Epithelial cell of esophagus (primary cell): ENCODE results near the gene PSKH1.

ENCODE experiments used
- DNase-seq: peaks from one replicate; pipeline ENCODE4 v3.0.0; 2010; ENCODE audit warnings: low read depth
- H3K4me3 ChIP-seq: 2 replicates; pipeline ENCODE4 v1.5.1; 2011; ENCODE audit warnings: mild to moderate bottlenecking, low read length, control low read depth
- TF ChIP-seq, protein P1 (sequence below): IDR thresholded peaks from 2 replicates; pipeline ENCODE4 v1.5.1; 2011; ENCODE audit warnings: low read depth, mild to moderate bottlenecking, low read length, control low read depth, inconsistent platforms; ENCODE audit not compliant: insufficient read depth; ENCODE audit errors: missing control alignments

The PSKH1 gene

DNA sequence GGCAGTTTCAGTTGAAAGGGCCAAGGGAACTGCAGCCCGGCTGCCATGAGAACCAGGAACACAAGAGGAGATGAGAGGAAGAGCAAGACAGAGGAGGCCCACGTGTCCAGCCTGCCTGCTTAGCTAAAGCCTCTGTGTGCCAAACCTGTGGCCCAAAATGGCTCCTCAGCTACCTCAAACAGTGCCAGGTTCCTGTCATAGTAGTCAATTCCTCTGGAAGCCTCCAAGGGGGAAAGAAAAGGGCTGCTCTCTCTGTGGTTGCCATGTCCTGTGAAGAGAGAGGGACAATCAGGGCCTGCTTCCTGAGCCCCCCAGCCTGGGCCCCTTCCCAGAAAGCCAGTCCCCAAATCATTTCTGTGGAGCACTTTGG, 70.2 kb downstream of the PSKH1 start:
- no peak for DNase-seq
- no peak overlapping the region for H3K4me3 ChIP-seq
- TF ChIP-seq, protein P1, sequence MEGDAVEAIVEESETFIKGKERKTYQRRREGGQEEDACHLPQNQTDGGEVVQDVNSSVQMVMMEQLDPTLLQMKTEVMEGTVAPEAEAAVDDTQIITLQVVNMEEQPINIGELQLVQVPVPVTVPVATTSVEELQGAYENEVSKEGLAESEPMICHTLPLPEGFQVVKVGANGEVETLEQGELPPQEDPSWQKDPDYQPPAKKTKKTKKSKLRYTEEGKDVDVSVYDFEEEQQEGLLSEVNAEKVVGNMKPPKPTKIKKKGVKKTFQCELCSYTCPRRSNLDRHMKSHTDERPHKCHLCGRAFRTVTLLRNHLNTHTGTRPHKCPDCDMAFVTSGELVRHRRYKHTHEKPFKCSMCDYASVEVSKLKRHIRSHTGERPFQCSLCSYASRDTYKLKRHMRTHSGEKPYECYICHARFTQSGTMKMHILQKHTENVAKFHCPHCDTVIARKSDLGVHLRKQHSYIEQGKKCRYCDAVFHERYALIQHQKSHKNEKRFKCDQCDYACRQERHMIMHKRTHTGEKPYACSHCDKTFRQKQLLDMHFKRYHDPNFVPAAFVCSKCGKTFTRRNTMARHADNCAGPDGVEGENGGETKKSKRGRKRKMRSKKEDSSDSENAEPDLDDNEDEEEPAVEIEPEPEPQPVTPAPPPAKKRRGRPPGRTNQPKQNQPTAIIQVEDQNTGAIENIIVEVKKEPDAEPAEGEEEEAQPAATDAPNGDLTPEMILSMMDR: no peak

DNA sequence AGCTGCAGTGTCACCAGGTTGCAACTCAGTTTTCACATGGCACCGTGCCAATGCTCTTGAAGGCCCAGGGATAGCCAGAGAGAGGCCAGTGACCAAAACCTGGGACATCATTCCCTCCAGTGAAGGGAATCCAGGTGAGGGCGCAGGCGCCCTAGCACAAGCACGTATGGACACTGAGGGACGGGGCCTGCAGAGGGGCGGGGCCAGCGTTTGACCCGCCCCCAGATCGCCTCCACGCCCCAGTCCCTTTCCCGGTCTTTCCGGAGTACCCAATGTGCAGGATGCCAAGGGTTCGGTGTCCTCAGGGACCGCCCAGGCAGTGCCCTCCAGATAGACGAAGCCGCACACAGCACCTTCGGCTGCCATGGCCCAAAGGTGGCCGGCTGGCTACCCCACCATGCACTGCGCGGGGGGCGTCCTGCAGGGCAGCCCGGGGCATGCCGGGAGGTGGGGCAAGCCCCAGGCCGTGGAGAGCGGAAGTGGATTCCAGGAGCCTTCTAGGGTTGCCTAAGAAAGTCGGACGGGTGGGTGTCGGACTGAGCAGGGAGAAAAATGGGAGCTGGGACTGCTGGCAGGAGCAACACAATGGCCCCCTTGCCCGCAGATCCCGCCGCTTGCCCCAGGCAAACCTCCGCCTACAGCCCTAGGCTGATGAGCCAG, 70.7 kb downstream of the PSKH1 start:
- H3K4me3 ChIP-seq: no peak overlapping the region
- no peak for DNase-seq
- TF ChIP-seq, protein P1: no peak

DNA sequence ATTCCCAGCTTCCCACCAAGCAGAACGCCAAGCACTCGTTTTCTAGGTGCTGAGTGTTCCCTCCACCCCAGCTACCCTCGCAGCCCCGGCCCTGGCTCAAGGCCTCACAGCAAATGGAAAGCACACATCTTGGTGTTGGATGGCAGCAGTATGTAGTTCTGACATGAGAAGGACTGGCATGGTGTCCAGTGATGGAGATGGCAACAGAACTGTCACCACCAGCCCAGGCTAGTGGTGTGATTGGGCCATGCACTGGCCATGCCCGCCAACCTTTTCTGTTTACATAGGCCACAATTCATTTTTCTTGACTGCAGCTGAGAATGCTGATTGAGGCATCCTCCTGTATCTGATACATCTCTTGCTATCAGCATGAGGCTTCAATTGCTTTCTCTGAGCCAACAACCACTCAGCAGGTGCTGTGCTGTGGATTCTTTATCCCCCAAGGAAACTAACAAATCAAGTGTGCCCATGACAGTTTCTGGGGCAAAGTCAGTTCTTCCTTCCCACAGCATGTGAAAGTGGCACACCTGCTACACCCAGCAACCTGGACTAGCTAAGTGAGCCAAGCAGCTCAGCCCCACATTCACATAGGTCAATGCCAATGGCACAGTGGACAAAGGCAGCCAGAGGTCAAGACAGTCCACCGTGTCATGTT, 71.5 kb downstream of the PSKH1 start:
- no peak for DNase-seq
- H3K4me3 ChIP-seq: no peak overlapping the region
- TF ChIP-seq, protein P1: no peak

DNA sequence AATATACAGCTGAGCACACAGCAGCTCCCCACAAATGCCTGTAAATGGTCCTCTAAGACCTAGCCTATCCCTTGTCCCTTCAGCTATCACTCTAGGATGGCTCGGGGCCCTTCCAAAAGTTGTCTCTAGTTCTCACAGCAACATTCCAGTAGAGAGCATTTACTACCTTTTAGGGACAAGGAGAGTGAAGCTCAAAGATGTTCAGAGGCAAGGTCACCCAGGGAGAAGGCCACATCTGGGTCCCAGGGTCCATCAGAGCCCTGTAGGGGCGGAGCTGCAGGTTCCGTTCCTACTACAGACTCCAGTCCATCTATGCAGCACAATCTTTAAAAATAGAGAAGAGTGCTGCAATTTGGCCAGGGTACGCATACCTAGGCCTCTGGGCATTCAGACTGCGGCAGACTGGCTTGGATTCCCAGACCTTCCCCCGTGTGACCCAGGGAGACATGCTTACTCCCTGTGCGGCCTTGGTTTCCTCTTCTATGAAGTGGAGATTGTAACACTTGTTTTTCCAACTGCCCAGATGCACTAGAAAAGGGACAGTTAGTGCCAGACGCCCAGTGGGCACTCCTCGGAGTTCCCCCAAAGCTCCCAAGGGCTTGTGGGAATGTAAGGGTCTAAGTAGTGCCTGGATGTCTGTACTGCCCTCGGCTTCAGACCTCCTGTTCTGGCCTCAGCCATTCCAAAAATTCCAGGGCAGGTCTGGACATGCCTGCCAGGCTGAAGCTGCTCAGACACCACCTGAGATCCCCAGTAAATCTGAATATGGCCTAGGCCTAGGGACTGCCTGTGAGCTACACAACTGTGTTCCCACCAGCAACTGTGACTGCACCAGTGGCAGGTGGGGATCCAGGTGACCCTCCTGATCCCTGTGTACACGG, 72.9 kb downstream of the PSKH1 start:
- TF ChIP-seq, protein P1: no peak
- peak; percentile 72 for DNase-seq
- H3K4me3 ChIP-seq: peak overlapping the region; percentile 82

DNA sequence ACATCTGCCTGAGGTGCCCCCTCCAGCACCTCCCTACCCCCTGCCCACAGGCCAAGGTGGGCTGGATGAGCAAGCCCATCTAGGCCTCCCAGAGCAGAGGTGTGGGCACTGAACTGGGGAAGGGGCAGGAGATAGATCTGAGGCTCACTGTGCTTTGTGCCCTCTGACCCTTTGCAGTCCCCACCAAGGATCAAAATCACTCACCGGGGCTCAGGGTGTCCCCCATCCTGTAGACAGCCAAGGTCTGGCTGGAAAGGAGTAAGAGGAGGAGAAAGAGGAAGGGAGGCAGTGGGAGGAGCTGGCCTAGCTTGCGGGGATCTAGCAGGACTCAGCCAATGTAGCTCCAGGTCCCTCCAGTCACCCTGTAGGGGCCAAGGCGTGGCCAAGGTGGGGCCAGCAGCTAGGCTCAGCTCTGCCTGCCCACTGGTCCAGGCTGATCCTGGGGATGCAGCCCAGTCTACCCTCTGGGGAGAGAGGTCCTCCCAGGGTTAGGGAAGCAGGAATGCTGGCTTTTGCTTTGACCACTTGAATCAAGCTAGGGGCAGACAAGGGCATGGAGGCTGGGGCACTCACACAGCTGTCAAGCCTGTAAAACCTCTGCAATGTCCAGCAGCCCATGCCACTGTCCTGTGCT, 73.6 kb downstream of the PSKH1 start:
- TF ChIP-seq, protein P1: no peak
- H3K4me3 ChIP-seq: peak overlapping the region; percentile 82
- DNase-seq: peak; percentile 58

DNA sequence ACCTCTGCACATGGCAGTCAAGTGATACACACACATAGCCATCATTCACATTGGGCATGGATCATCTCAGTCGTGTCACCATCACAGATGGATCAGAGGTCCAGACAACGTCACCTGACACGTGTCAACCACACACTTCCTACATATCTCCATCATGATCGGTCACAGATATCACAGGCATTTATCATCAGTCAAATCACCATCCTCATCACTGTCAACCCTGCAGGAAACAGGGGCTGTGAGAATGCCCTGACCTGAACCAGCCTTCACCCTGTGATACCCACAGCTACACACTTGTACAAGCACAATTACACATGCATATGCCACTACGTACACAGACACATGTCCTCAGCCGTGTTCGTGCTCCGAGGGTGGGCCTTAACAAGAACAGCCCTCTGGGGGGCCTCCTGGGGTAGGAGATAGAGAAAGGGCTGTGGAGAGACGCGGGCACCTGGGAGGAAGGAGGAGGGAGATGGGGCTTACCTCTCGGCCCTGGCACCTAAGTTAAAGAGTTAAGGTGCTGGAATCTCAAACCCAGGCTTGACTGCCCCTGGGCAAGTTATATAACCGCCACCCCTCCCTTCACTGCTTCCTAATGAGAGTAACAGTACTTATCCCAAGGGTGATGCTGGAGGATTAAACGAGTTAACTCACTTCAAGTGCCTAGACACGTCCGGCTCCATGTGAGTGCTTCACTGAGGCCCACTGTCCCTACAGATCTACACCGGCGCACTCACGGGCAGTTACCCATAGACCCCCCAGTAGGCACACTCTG, 74.3 kb downstream of the PSKH1 start:
- DNase-seq: peak; percentile 52
- H3K4me3 ChIP-seq: peak overlapping the region; percentile 82
- TF ChIP-seq, protein P1: no peak
